IMR-90 (cell line): ENCODE data around the gene ATP6V1F. TPM values are rescaled to one million over a fixed set of nuclear protein-coding genes. Genes with fewer than 3 reads are reported as not detected.

Experiments
- ATAC-seq: fragments of 200-7000 bp; cut with Tn5 transposase; 2 replicates; pipeline ENCODE4 v1.9.1; 2020; ENCODE audit warnings: low read depth, mild to moderate bottlenecking, moderate library complexity
- BruUV-seq: library from RNA; stranded (reverse); fragments of 400-500 nt; replicated peaks from 2 replicates; lab custom pipeline; 2021; lab: Mats Ljungman, UMichigan
- CTCF ChIA-PET: fragments of 300-600 bp; formaldehyde crosslinking; extraction: SDS; loops from one replicate; lab custom pipeline; 2021; ENCODE audit warnings: antibody characterized with exemption; lab: Yijun Ruan, JAX
- POLR2A ChIA-PET: fragments of 300-600 bp; sonication (Branson Sonifier 250); formaldehyde crosslinking; loops from one replicate; lab custom pipeline; 2022; ENCODE audit warnings: antibody characterized with exemption; ENCODE audit not compliant: unreplicated experiment; lab: Charles Lee
- DNase-seq: peaks from one replicate; pipeline ENCODE4 v3.0.0; 2013
- H2AFZ ChIP-seq: replicated peaks from 2 replicates; pipeline ENCODE3; 2013; ENCODE audit warnings: low read length, mild to moderate bottlenecking; ENCODE audit not compliant: poor library complexity
- H2AK5ac ChIP-seq: 2 replicates; pipeline ENCODE4 v1.6.1; 2013; ENCODE audit warnings: low read depth, low read length, inconsistent platforms
- H2AK9ac ChIP-seq: replicated peaks from 2 replicates; pipeline ENCODE3; 2013; ENCODE audit warnings: mild to moderate bottlenecking, low read depth, low read length, moderate library complexity; ENCODE audit not compliant: poor library complexity
- H2BK120ac ChIP-seq: 2 replicates; pipeline ENCODE4 v1.6.1; 2013; ENCODE audit warnings: low read depth, low read length, inconsistent platforms
- H2BK15ac ChIP-seq: 3 replicates; pipeline ENCODE4 v1.6.1; 2013; ENCODE audit warnings: low read depth, low read length, inconsistent platforms
- H2BK20ac ChIP-seq: 2 replicates; pipeline ENCODE4 v1.6.1; 2013; ENCODE audit warnings: low read depth, mild to moderate bottlenecking, inconsistent platforms, low read length, moderate library complexity
- H2BK5ac ChIP-seq: 2 replicates; pipeline ENCODE4 v1.6.1; 2013; ENCODE audit warnings: mild to moderate bottlenecking, low read depth, low read length, inconsistent platforms; ENCODE audit not compliant: poor library complexity, severe bottlenecking
- H3K14ac ChIP-seq: replicated peaks from 2 replicates; pipeline ENCODE4 v1.6.1; 2013; ENCODE audit warnings: low read depth, low read length, inconsistent platforms
- H3K18ac ChIP-seq: 2 replicates; pipeline ENCODE4 v1.6.1; 2013; ENCODE audit warnings: low read depth, low read length, control low read depth
- H3K23ac ChIP-seq: 2 replicates; pipeline ENCODE4 v1.6.1; 2013; ENCODE audit warnings: low read depth, low read length, inconsistent platforms
- H3K27ac ChIP-seq: 2 replicates; pipeline ENCODE4 v1.5.1; 2013; ENCODE audit warnings: mild to moderate bottlenecking, control low read depth, low read length; ENCODE audit not compliant: insufficient read depth
- H3K27me3 ChIP-seq: 2 replicates; pipeline ENCODE4 v1.6.1; 2013; ENCODE audit warnings: low read length; ENCODE audit not compliant: control insufficient read depth, insufficient read depth
- H3K36me3 ChIP-seq: 2 replicates; pipeline ENCODE4 v1.6.1; 2013; ENCODE audit warnings: low read length, mixed read lengths; ENCODE audit not compliant: control insufficient read depth, insufficient read depth
- H3K4ac ChIP-seq: 2 replicates; pipeline ENCODE4 v1.6.1; 2013; ENCODE audit warnings: low read depth, low read length, inconsistent platforms
- H3K4me1 ChIP-seq: 2 replicates; pipeline ENCODE4 v1.6.1; 2013; ENCODE audit warnings: low read length, mixed read lengths; ENCODE audit not compliant: control insufficient read depth, insufficient read depth
- H3K4me2 ChIP-seq: 2 replicates; pipeline ENCODE4 v1.6.1; 2013; ENCODE audit warnings: low read depth, mild to moderate bottlenecking, control low read depth, low read length, moderate library complexity
- H3K4me3 ChIP-seq: 2 replicates; pipeline ENCODE4 v1.5.1; 2013; ENCODE audit warnings: low read depth, mild to moderate bottlenecking, control low read depth, low read length, moderate library complexity; ENCODE audit not compliant: insufficient read depth
- H3K56ac ChIP-seq: 2 replicates; pipeline ENCODE4 v1.6.1; 2013; ENCODE audit warnings: low read length, inconsistent platforms; ENCODE audit not compliant: insufficient read depth; ENCODE audit errors: extremely low read depth
- H3K79me1 ChIP-seq, 2 experiments: 2 replicates each; pipeline ENCODE4 v1.6.1; 2013; ENCODE audit warnings: low read length in 2 of 2, inconsistent platforms in 1 of 2, low read depth in 1 of 2
- H3K9ac ChIP-seq: 2 replicates; pipeline ENCODE4 v1.6.1; 2013; ENCODE audit warnings: low read depth, low read length, control low read depth
- H3K9me1 ChIP-seq: 2 replicates; pipeline ENCODE4 v1.6.1; 2013; ENCODE audit warnings: low read length, inconsistent platforms; ENCODE audit not compliant: insufficient read depth
- H3K9me3 ChIP-seq: 2 replicates; pipeline ENCODE4 v1.6.1; 2013; ENCODE audit warnings: low read length; ENCODE audit not compliant: control insufficient read depth, insufficient read depth
- H4K20me1 ChIP-seq: 2 replicates; pipeline ENCODE4 v1.6.1; 2013; ENCODE audit warnings: low read length, inconsistent platforms; ENCODE audit not compliant: insufficient read depth
- H4K5ac ChIP-seq: 2 replicates; pipeline ENCODE4 v1.6.1; 2013; ENCODE audit warnings: mild to moderate bottlenecking, low read depth, low read length, control low read depth
- H4K8ac ChIP-seq, 2 experiments: 2 replicates each; pipeline ENCODE4 v1.6.1; 2013; ENCODE audit warnings: low read depth in 2 of 2, low read length in 2 of 2, control low read depth in 1 of 2, inconsistent platforms in 1 of 2
- H4K91ac ChIP-seq: 2 replicates; pipeline ENCODE4 v1.6.1; 2013; ENCODE audit warnings: low read depth, low read length, inconsistent platforms; ENCODE audit not compliant: insufficient read depth
- MAZ ChIP-seq: IDR thresholded peaks from 2 replicates; pipeline ENCODE4 v1.6.1; 2012; ENCODE audit warnings: low read depth, mild to moderate bottlenecking, low read length, improper control_type of control experiment, moderate library complexity, borderline replicate concordance
- MXI1 ChIP-seq: IDR thresholded peaks from 2 replicates; pipeline ENCODE4 v1.6.1; 2012; ENCODE audit warnings: low read depth, mild to moderate bottlenecking, low read length, moderate library complexity, borderline replicate concordance
- POLR2A ChIP-seq: IDR thresholded peaks from 2 replicates; pipeline ENCODE4 v1.6.1; 2012; ENCODE audit warnings: mild to moderate bottlenecking, low read depth, low read length
- RCOR1 ChIP-seq: IDR thresholded peaks from 2 replicates; pipeline ENCODE4 v1.6.1; 2012; ENCODE audit warnings: mild to moderate bottlenecking, low read length, improper control_type of control experiment; ENCODE audit not compliant: insufficient replicate concordance
- WGBS, 2 experiments: methylation state at CpG; one replicate each; pipeline versions ENCODE4 v1.1.5 to v1.1.7; 2013; ENCODE audit warnings: missing lambda C conversion rate in 2 of 2; ENCODE audit not compliant: insufficient read length in 1 of 2; ENCODE audit errors: extremely low coverage in 2 of 2; 5-methylcytosine and 5-hydroxymethylcytosine counted together
- dilution Hi-C: fragments of 300-500 bp; cut with HindIII; formaldehyde crosslinking; loops from one replicate; pipeline ENCODE4 v1.14.3; 2018; ENCODE audit warnings: low sequenced_read_pairs; ENCODE audit not compliant: unreplicated experiment
- in situ Hi-C: fragments of 300-500 bp; cut with MboI; formaldehyde crosslinking; loops from 3 replicates; pipeline ENCODE4 v1.14.3; 2019; ENCODE audit warnings: low sequenced_read_pairs, inconsistent platforms, mixed read lengths
- intact Hi-C: fragments of 100-400 bp; cut with micrococcal nuclease; formaldehyde crosslinking; loops from 2 replicates; pipeline ENCODE4 v1.10.0; 2022
- polyA plus RNA-seq, 3 experiments: library from polyadenylated mRNA; depleted of rRNA; stranded (reverse); fragments of >200 nt; gene quantifications; 2 replicates each; pipeline ENCODE4 v1.2.3, GENCODE V29; 2012; ENCODE audit warnings: low replicate concordance in 1 of 3
- total RNA-seq: library from RNA; depleted of rRNA; stranded (reverse); fragments of >200 nt; gene quantifications from 2 replicates; pipeline ENCODE4 v1.2.3, GENCODE V29; 2012
- TF ChIP-seq, protein P1 (sequence below): fragments of 150-350 bp; IDR thresholded peaks from 2 replicates; pipeline ENCODE4 v1.6.1; 2017; ENCODE audit warnings: mild to moderate bottlenecking, antibody characterized with exemption, low read length, low read depth

Gene ATP6V1F
- total and polyA plus RNA-seq, 2 of the 4 experiments (the other 2 are of a cell fraction): 104 to 321 TPM

DNA sequence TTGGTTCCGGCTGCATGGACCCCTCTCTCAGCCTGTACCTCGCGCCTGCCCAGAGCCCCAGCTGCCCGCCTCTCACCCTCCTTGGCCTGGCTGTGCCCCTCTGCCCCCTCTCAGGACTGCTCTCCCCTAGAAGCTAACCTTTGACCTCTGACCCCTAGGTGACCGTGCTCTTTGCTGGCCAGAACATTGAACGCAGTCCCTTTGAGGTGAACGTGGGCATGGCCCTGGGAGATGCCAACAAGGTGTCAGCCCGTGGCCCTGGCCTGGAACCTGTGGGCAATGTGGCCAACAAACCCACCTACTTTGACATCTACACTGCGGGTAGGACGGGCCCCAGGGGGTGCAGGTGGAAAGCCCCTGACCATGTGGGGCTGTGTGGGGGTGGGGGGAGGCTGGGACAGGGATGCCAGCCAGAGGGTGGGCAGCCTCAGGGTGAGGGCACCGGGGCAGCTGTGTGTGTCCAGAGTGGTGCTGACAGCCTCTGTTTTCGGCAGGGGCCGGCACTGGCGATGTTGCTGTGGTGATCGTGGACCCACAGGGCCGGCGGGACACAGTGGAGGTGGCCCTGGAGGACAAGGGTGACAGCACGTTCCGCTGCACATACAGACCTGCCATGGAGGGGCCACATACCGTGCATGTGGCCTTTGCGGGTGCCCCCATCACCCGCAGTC, 24.4 kb upstream of the ATP6V1F start:
- POLR2A ChIA-PET: no interaction called here
- CTCF ChIA-PET: no interaction called here
- Histone ChIP-seq H3K14ac (no peak overlapping the region), H3K18ac (no peak overlapping the region), H2BK15ac (no peak overlapping the region), H3K9me3 (no peaks in the 10 kb centered on the region), H3K27me3 (no peaks in the 10 kb centered on the region), H3K36me3 (peaks cover 81% of the 10 kb centered on the region), H3K4me3 (no peak overlapping the region), H4K20me1 (peaks cover 100% of the 10 kb centered on the region), H3K4me2 (no peak overlapping the region), H3K56ac (no peak overlapping the region), H3K4ac (no peak overlapping the region), H2BK120ac (no peak overlapping the region), H4K8ac (no peak overlapping the region), H3K27ac (no peak overlapping the region), H2BK5ac (no peak overlapping the region), H3K9me1 (no peaks in the 10 kb centered on the region; the same call in 1 of the 2 replicates), H2AK5ac (no peak overlapping the region), H3K23ac (no peak overlapping the region), H4K5ac (no peak overlapping the region), H2AK9ac (no peak overlapping the region), H3K4me1 (peaks cover 22% of the 10 kb centered on the region), H3K9ac (no peak overlapping the region), H3K79me1 (peaks cover 24 to 89% of the 10 kb centered on the region in 2 experiments), H2AFZ (peak overlapping the region; percentile 39), H2BK20ac (no peak overlapping the region), H4K91ac (no peak overlapping the region)
- no TSS peak for BruUV-seq
- in situ Hi-C loops: no loop called here
- intact Hi-C loops: no loop called here
- no peak for TF ChIP-seq POLR2A
- TF ChIP-seq RCOR1: no peak
- no peak for TF ChIP-seq MXI1
- no peak for TF ChIP-seq MAZ
- TF ChIP-seq, protein P1, sequence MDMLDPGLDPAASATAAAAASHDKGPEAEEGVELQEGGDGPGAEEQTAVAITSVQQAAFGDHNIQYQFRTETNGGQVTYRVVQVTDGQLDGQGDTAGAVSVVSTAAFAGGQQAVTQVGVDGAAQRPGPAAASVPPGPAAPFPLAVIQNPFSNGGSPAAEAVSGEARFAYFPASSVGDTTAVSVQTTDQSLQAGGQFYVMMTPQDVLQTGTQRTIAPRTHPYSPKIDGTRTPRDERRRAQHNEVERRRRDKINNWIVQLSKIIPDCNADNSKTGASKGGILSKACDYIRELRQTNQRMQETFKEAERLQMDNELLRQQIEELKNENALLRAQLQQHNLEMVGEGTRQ: no peak
- dilution Hi-C loops: no loop called here
- DNase-seq: no peak
- 89% methylated on average over 8 of the region's 22 CpGs; no CpG with 5 or more reads in 1 of the 2 experiments for WGBS, 2 experiments
- ATAC-seq: no peak
